Neuronal stem cell (in vitro differentiated cells): ENCODE measurements around the gene CHAF1A.

Experiments
- DNase-seq: peaks from one replicate; pipeline ENCODE4 v3.0.0-alpha.2; 2013; ENCODE audit warnings: low spot score
- H2AFZ ChIP-seq: one replicate; pipeline ENCODE4 v1.6.1; 2013; ENCODE audit warnings: mild to moderate bottlenecking, low read length, inconsistent platforms
- H2AK5ac ChIP-seq: 2 replicates; pipeline ENCODE4 v1.6.1; 2013; ENCODE audit warnings: low read depth, mild to moderate bottlenecking, inconsistent platforms, low read length, moderate library complexity, mixed read lengths
- H2BK120ac ChIP-seq: 2 replicates; pipeline ENCODE4 v1.6.1; 2013; ENCODE audit warnings: low read depth, mild to moderate bottlenecking, inconsistent platforms, low read length, moderate library complexity, mixed read lengths
- H2BK12ac ChIP-seq: one replicate; pipeline ENCODE4 v1.6.1; 2013; ENCODE audit warnings: low read length, inconsistent platforms
- H2BK15ac ChIP-seq: 2 replicates; pipeline ENCODE4 v1.6.1; 2013; ENCODE audit warnings: mild to moderate bottlenecking, low read length, inconsistent platforms, mixed read lengths
- H2BK5ac ChIP-seq: one replicate; pipeline ENCODE4 v1.6.1; 2013; ENCODE audit warnings: inconsistent platforms, mild to moderate bottlenecking, low read length, moderate library complexity
- H3K14ac ChIP-seq: one replicate; pipeline ENCODE4 v1.6.1; 2013; ENCODE audit warnings: low read length, inconsistent platforms
- H3K18ac ChIP-seq: 2 replicates; pipeline ENCODE4 v1.6.1; 2013; ENCODE audit warnings: low read length, inconsistent platforms
- H3K23ac ChIP-seq: 2 replicates; pipeline ENCODE4 v1.6.1; 2013; ENCODE audit warnings: low read depth, mild to moderate bottlenecking, mixed read lengths, low read length, inconsistent platforms; ENCODE audit not compliant: poor library complexity
- H3K27ac ChIP-seq: replicated peaks from 3 replicates; pipeline ENCODE4 v1.5.1; 2013; ENCODE audit warnings: low read length, inconsistent platforms
- H3K27me3 ChIP-seq, 3 experiments: 2 replicates each; pipeline ENCODE4 v1.6.1; 2013; ENCODE audit warnings: low read length in 3 of 3, mild to moderate bottlenecking in 2 of 3, inconsistent platforms in 1 of 3, low read depth in 1 of 3, mixed read lengths in 1 of 3, moderate library complexity in 1 of 3; ENCODE audit not compliant: control insufficient read depth in 3 of 3, insufficient read depth in 3 of 3
- H3K36me3 ChIP-seq, 2 donors: replicated peaks in 1 of 2; 2 replicates each; pipeline ENCODE4 v1.6.1; 2013; ENCODE audit warnings: low read length in 2 of 2; ENCODE audit not compliant: control insufficient read depth in 2 of 2, insufficient read depth in 2 of 2
- H3K4ac ChIP-seq: 2 replicates; pipeline ENCODE4 v1.6.1; 2013; ENCODE audit warnings: inconsistent platforms, mild to moderate bottlenecking, low read length, moderate library complexity
- H3K4me1 ChIP-seq, 2 donors: 1 replicate in 1 of 2; 2 replicates in 1 of 2; pipeline ENCODE4 v1.6.1; 2013; ENCODE audit warnings: low read length in 2 of 2, low read depth in 1 of 2; ENCODE audit not compliant: control insufficient read depth in 2 of 2, insufficient read depth in 1 of 2
- H3K4me2 ChIP-seq: one replicate; pipeline ENCODE4 v1.6.1; 2013; ENCODE audit warnings: mild to moderate bottlenecking, low read length, inconsistent platforms; ENCODE audit not compliant: insufficient read depth, poor library complexity, severe bottlenecking
- H3K4me3 ChIP-seq, 2 donors: 2 replicates each; pipeline ENCODE4 v1.5.1; 2013; ENCODE audit warnings: low read length in 2 of 2, mild to moderate bottlenecking in 2 of 2, inconsistent platforms in 1 of 2, moderate library complexity in 1 of 2
- H3K79me1 ChIP-seq: one replicate; pipeline ENCODE4 v1.6.1; 2013; ENCODE audit warnings: low read depth, mild to moderate bottlenecking, inconsistent platforms, low read length, moderate library complexity
- H3K9ac ChIP-seq: one replicate; pipeline ENCODE4 v1.6.1; 2013; ENCODE audit warnings: mild to moderate bottlenecking, low read depth, low read length, inconsistent platforms; ENCODE audit not compliant: poor library complexity
- H3K9me3 ChIP-seq, 2 donors: replicated peaks in 1 of 2; 2 replicates each; pipeline versions ENCODE3 to v1.6.1; 2013; ENCODE audit warnings: low read length in 2 of 2, mild to moderate bottlenecking in 2 of 2, inconsistent platforms in 1 of 2, low read depth in 1 of 2, mixed read lengths in 1 of 2, moderate library complexity in 1 of 2; ENCODE audit not compliant: control insufficient read depth in 2 of 2, insufficient read depth in 1 of 2
- H4K8ac ChIP-seq: one replicate; pipeline ENCODE4 v1.6.1; 2013; ENCODE audit warnings: low read depth, mild to moderate bottlenecking, inconsistent platforms, low read length, moderate library complexity
- H4K91ac ChIP-seq: one replicate; pipeline ENCODE4 v1.6.1; 2013; ENCODE audit warnings: low read length, low read depth, mild to moderate bottlenecking, inconsistent platforms; ENCODE audit not compliant: poor library complexity
- WGBS, 2 donors: extraction: QIAGEN DNeasy Blood & Tissue Kit; methylation state at CpG; one replicate each; pipeline ENCODE4 v1.1.7; 2013; ENCODE audit warnings: missing lambda C conversion rate in 2 of 2, mixed read lengths in 1 of 2; ENCODE audit not compliant: insufficient read length in 2 of 2, insufficient replicate concordance in 1 of 2; ENCODE audit errors: extremely low coverage in 2 of 2; 5-methylcytosine and 5-hydroxymethylcytosine counted together

CHAF1A gene

GRCh38 chr19:4439243-4439642 lies 36.8 kb downstream of the CHAF1A start:
- Histone ChIP-seq H3K79me1 (peaks cover 14% of the 10 kb centered on the region), H3K23ac (peak overlapping the region; percentile 67), H3K36me3 (peaks cover 60 to 92% of the 10 kb centered on the region in 2 donors), H3K18ac (no peak overlapping the region), H3K4ac (no peak overlapping the region), H3K9me3 (peaks cover 0 to 1% of the 10 kb centered on the region in 2 donors), H3K4me1 (no peaks in the 10 kb centered on the region), H3K27ac (no peak overlapping the region), H3K9ac (no peak overlapping the region), H2BK15ac (no peak overlapping the region), H2BK12ac (no peak overlapping the region), H3K4me2 (no peak overlapping the region), H2AFZ (no peak overlapping the region), H3K14ac (no peak overlapping the region), H4K8ac (no peak overlapping the region), H2BK120ac (no peak overlapping the region), H2BK5ac (no peak overlapping the region), H3K4me3 (no peak overlapping the region), H2AK5ac (no peak overlapping the region), H3K27me3 (no peaks in the 10 kb centered on the region), H4K91ac (no peak overlapping the region)
- DNase-seq: no peak
- WGBS, 2 donors: no CpG with 5 or more reads among the region's 12 CpGs

GRCh38 chr19:4441994-4442818 lies 39.8 kb downstream of the CHAF1A start:
- Histone ChIP-seq H3K4me2 (no peak overlapping the region), H3K9me3 (peaks cover 0 to 1% of the 10 kb centered on the region in 2 donors), H3K4me3 (no peak overlapping the region), H2BK12ac (no peak overlapping the region), H3K79me1 (peaks cover 8% of the 10 kb centered on the region), H2AK5ac (no peak overlapping the region), H3K14ac (no peak overlapping the region), H2BK15ac (no peak overlapping the region), H2BK5ac (peak overlapping the region; percentile 94), H3K27ac (no peak overlapping the region), H3K9ac (peak overlapping the region; percentile 72), H3K18ac (peak overlapping the region; percentile 13), H3K4ac (no peak overlapping the region), H3K4me1 (no peaks in the 10 kb centered on the region), H4K91ac (no peak overlapping the region), H4K8ac (peak overlapping the region; percentile 20), H3K36me3 (peaks cover 51 to 93% of the 10 kb centered on the region in 2 donors), H3K23ac (peak overlapping the region; percentile 37), H2BK120ac (no peak overlapping the region), H3K27me3 (no peaks in the 10 kb centered on the region), H2AFZ (no peak overlapping the region)
- WGBS, 2 donors: no CpG with 5 or more reads among the region's 22 CpGs
- no peak for DNase-seq

- Histone ChIP-seq H3K14ac (no peak overlapping the region), H3K27ac (no peak overlapping the region), H3K4me2 (no peak overlapping the region), H3K79me1 (peaks cover 11% of the 10 kb centered on the region), H2AK5ac (no peak overlapping the region), H3K9me3 (peaks cover 0 to 1% of the 10 kb centered on the region in 2 donors), H2BK15ac (no peak overlapping the region), H3K23ac (no peak overlapping the region), H3K9ac (no peak overlapping the region), H3K18ac (no peak overlapping the region), H4K8ac (no peak overlapping the region), H2BK5ac (peak overlapping the region; percentile 94), H4K91ac (no peak overlapping the region), H3K4me3 (no peak overlapping the region), H2BK120ac (no peak overlapping the region), H3K4me1 (no peaks in the 10 kb centered on the region), H2BK12ac (no peak overlapping the region), H3K27me3 (no peaks in the 10 kb centered on the region), H2AFZ (no peak overlapping the region), H3K36me3 (peaks cover 54 to 95% of the 10 kb centered on the region in 2 donors), H3K4ac (no peak overlapping the region)
- DNase-seq: no peak
- WGBS, 2 donors: no CpG with 5 or more reads among the region's 10 CpGs
Observed at GRCh38 chr19:4442819-4443146, 40.3 kb downstream of the CHAF1A start.

- Histone ChIP-seq H3K9ac (no peak overlapping the region), H3K4me2 (no peak overlapping the region), H3K27ac (no peak overlapping the region), H3K4me3 (peak overlapping the region in 1 of 2 donors; percentile 3), H4K91ac (no peak overlapping the region), H3K9me3 (peaks cover 0 to 1% of the 10 kb centered on the region in 2 donors), H3K4ac (no peak overlapping the region), H3K23ac (no peak overlapping the region), H3K27me3 (no peaks in the 10 kb centered on the region), H3K18ac (peak overlapping the region; percentile 41), H2BK120ac (no peak overlapping the region), H2BK15ac (no peak overlapping the region), H3K36me3 (peaks cover 54 to 95% of the 10 kb centered on the region in 2 donors), H2BK5ac (peak overlapping the region; percentile 62), H3K79me1 (peaks cover 11% of the 10 kb centered on the region), H2AFZ (no peak overlapping the region), H2BK12ac (no peak overlapping the region), H4K8ac (no peak overlapping the region), H2AK5ac (no peak overlapping the region), H3K14ac (no peak overlapping the region), H3K4me1 (no peaks in the 10 kb centered on the region)
- WGBS, 2 donors: no CpG with 5 or more reads among the region's 15 CpGs
- DNase-seq: no peak
Observed at GRCh38 chr19:4443188-4443587, 40.7 kb downstream of the CHAF1A start.
